Keratinocyte (primary cell): ENCODE data around the gene SLX4. TPM values are rescaled to one million over a fixed set of nuclear protein-coding genes. Genes with fewer than 3 reads are reported as not detected.

ENCODE experiments used
- DNase-seq: peaks from one replicate; pipeline ENCODE4 v3.0.0-alpha.2; 2011; ENCODE audit warnings: low read depth, missing footprints, low spot score
- FAIRE-seq: peaks from 2 replicates; lab custom pipeline; 2011; peaks lifted over from hg19 to GRCh38; lab: Jason Lieb, UNC
- H2AFZ ChIP-seq: 2 replicates; pipeline ENCODE4 v1.6.0; 2012; ENCODE audit warnings: low read length, control low read depth, inconsistent platforms; ENCODE audit not compliant: control insufficient read depth
- H3K27ac ChIP-seq: 2 replicates; pipeline ENCODE4 v1.5.1; 2011; ENCODE audit warnings: low read length; ENCODE audit not compliant: control insufficient read depth, insufficient read depth
- H3K27me3 ChIP-seq: 3 replicates; pipeline ENCODE4 v1.6.0; 2011; ENCODE audit warnings: low read length; ENCODE audit not compliant: control insufficient read depth, insufficient read depth; ENCODE audit errors: extremely low read depth
- H3K36me3 ChIP-seq, 2 experiments: 2 replicates in 1 of 2; 3 replicates in 1 of 2; pipeline ENCODE4 v1.5.1; 2011; ENCODE audit warnings: low read length in 2 of 2, mild to moderate bottlenecking in 1 of 2; ENCODE audit not compliant: control insufficient read depth in 2 of 2, insufficient read depth in 2 of 2; ENCODE audit errors: extremely low read depth in 1 of 2
- H3K4me1 ChIP-seq: 3 replicates; pipeline ENCODE4 v1.5.1; 2011; ENCODE audit warnings: low read length; ENCODE audit not compliant: control insufficient read depth, insufficient read depth; ENCODE audit errors: extremely low read depth
- H3K4me2 ChIP-seq: 3 replicates; pipeline ENCODE4 v1.6.0; 2011; ENCODE audit warnings: low read depth, low read length; ENCODE audit not compliant: control insufficient read depth, insufficient read depth; ENCODE audit errors: extremely low read depth
- H3K4me3 ChIP-seq, 3 experiments: fragments of 200-600 bp in 1 of 3; sonication (generic) in 1 of 3; 2 replicates in 2 of 3; 3 replicates in 1 of 3; pipeline ENCODE4 v1.5.1; 2011 to 2016; ENCODE audit warnings: low read length in 3 of 3, mild to moderate bottlenecking in 3 of 3, control low read depth in 2 of 3, inconsistent platforms in 1 of 3, low read depth in 1 of 3, mixed read lengths in 1 of 3, mixed run types in 1 of 3, moderate library complexity in 1 of 3; ENCODE audit not compliant: control insufficient read depth in 2 of 3, insufficient read depth in 2 of 3; ENCODE audit errors: extremely low read depth in 1 of 3
- H3K79me2 ChIP-seq: 2 replicates; pipeline ENCODE4 v1.6.0; 2012; ENCODE audit warnings: low read length; ENCODE audit not compliant: control insufficient read depth, insufficient read depth
- H3K9ac ChIP-seq: 3 replicates; pipeline ENCODE4 v1.6.0; 2011; ENCODE audit warnings: low read length; ENCODE audit not compliant: control insufficient read depth, insufficient read depth; ENCODE audit errors: extremely low read depth
- H3K9me1 ChIP-seq: 3 replicates; pipeline ENCODE4 v1.6.0; 2011; ENCODE audit warnings: low read length; ENCODE audit not compliant: control insufficient read depth, insufficient read depth; ENCODE audit errors: extremely low read depth
- H3K9me3 ChIP-seq: 2 replicates; pipeline ENCODE4 v1.5.1; 2012; ENCODE audit warnings: low read depth, low read length; ENCODE audit not compliant: control insufficient read depth
- H4K20me1 ChIP-seq: 3 replicates; pipeline ENCODE4 v1.6.0; 2011; ENCODE audit warnings: low read length; ENCODE audit not compliant: control insufficient read depth, insufficient read depth; ENCODE audit errors: extremely low read depth
- CTCF ChIP-seq, 3 experiments: IDR thresholded peaks in 1 of 3; conservative IDR thresholded peaks in 1 of 3; optimal IDR thresholded peaks in 1 of 3; 2 replicates in 2 of 3; 3 replicates in 1 of 3; pipeline versions ENCODE3 to v1.5.1; 2011; ENCODE audit warnings: low read length in 3 of 3, mild to moderate bottlenecking in 3 of 3, moderate library complexity in 2 of 3, control low read depth in 1 of 3, inconsistent platforms in 1 of 3; ENCODE audit not compliant: insufficient read depth in 2 of 3; ENCODE audit errors: extremely low read depth in 1 of 3
- EZH2 ChIP-seq: IDR thresholded peaks from one replicate; pipeline ENCODE4 v1.6.1; 2012; ENCODE audit warnings: inconsistent platforms, mild to moderate bottlenecking, low read length, moderate library complexity
- dilution Hi-C: fragments of 300-500 bp; cut with MboI; formaldehyde crosslinking; loops from one replicate; pipeline ENCODE4 v1.7.0; 2020; ENCODE audit warnings: low sequenced_read_pairs; ENCODE audit not compliant: extremely low pct_ligation_motif_present
- polyA plus RNA-seq, 5 experiments: library from polyadenylated mRNA; depleted of rRNA in 3 of 5; stranded (reverse) in 3 of 5; stranded (forward) in 1 of 5; unstranded in 1 of 5; fragments of >200 nt; gene quantifications; 1 replicate in 1 of 5; 2 replicates in 3 of 5; 3 replicates in 1 of 5; pipeline versions ENCODE4 v1.2.1 to v1.2.3, GENCODE V29; 2011 to 2012; ENCODE audit warnings: missing spikeins in 2 of 5, low read depth in 1 of 5, low replicate concordance in 1 of 5

The SLX4 gene
- polyA plus RNA-seq, 1 donor (not counting 4 experiments of a cell fraction or from before 2014, with no cell fraction given): 2.0 TPM

GRCh38 chr16:3587547-3588110 is 23.8 kb downstream of the SLX4 start:
- TF ChIP-seq CTCF (optimal IDR thresholded peaks at IDR 0.05 in 1 of 3, IDR thresholded peaks at IDR 0.05 in 1 of 3, conservative IDR thresholded peaks at IDR 0.05 in 1 of 3; ENCODE audit: extremely low read depth in 1 of 3, insufficient read depth in 2 of 3, low read length in 3 of 3): no peak
- TF ChIP-seq EZH2: no peak
- Histone ChIP-seq H3K36me3 (peaks cover 0 to 14% of the 10 kb centered on the region in 2 experiments), H3K4me3 (no peak overlapping the region), H3K27ac (no peak overlapping the region), H3K79me2 (no peaks in the 10 kb centered on the region), H3K27me3 (no peaks in the 10 kb centered on the region), H3K4me2 (no peak overlapping the region), H4K20me1 (no peaks in the 10 kb centered on the region), H3K9ac (no peak overlapping the region), H3K4me1 (no peaks in the 10 kb centered on the region), H2AFZ (no peak overlapping the region), H3K9me3 (no peaks in the 10 kb centered on the region), H3K9me1 (no peaks in the 10 kb centered on the region)
- dilution Hi-C loops: no loop called here
- no peak for DNase-seq
- no peak for FAIRE-seq

GRCh38 chr16:3584412-3584811 is 27.0 kb downstream of the SLX4 start:
- TF ChIP-seq CTCF (optimal IDR thresholded peaks at IDR 0.05 in 1 of 3, IDR thresholded peaks at IDR 0.05 in 1 of 3, conservative IDR thresholded peaks at IDR 0.05 in 1 of 3; ENCODE audit: extremely low read depth in 1 of 3, insufficient read depth in 2 of 3, low read length in 3 of 3): no peak
- no peak for TF ChIP-seq EZH2
- no peak for FAIRE-seq
- dilution Hi-C loops: no loop called here

More at GRCh38 chr16:3584412-3584811, 27.0 kb downstream of the SLX4 start:
- Histone ChIP-seq H3K4me1 (peaks cover 11% of the 10 kb centered on the region), H3K36me3 (peaks cover 0 to 5% of the 10 kb centered on the region in 2 experiments), H3K27me3 (no peaks in the 10 kb centered on the region), H2AFZ (no peak overlapping the region), H3K9me1 (no peaks in the 10 kb centered on the region), H3K4me2 (no peak overlapping the region), H3K79me2 (no peaks in the 10 kb centered on the region), H3K27ac (no peak overlapping the region), H4K20me1 (no peaks in the 10 kb centered on the region), H3K4me3 (no peak overlapping the region), H3K9ac (no peak overlapping the region), H3K9me3 (no peaks in the 10 kb centered on the region)
- DNase-seq: no peak
